ENCODE measurements around the gene CASP8. TPM values are rescaled to one million over a fixed set of nuclear protein-coding genes. Genes with fewer than 3 reads are reported as not detected.

Gene CASP8
- total and polyA plus RNA-seq, 9 of the 15 experiments (the other 6 are each of a cell fraction or from before 2014, with no cell fraction given), result 10.2 to 31.4 (median 19.4) TPM

- CTCF ChIA-PET (ENCODE audit: low intra/inter-chr PET ratio), result interaction anchor here (1.4 kb wide), 1 partner anchor 46 kb away, joined by 4 read pairs; the partner anchor contains the start of gene CASP10
- peak in 3 of 4 experiments; percentile 13 to 44 (median 17) for DNase-seq (ENCODE audit: extremely low read depth in 1 of 4, low spot score in 3 of 4)
- Histone ChIP-seq H3K4me3 (no peak overlapping the region), H3K27ac (ENCODE audit: extremely low read depth, low read depth, low read length) (no peak overlapping the region), H3K79me2 (ENCODE audit: control insufficient read depth, insufficient read depth, low read length) (peaks cover 6% of the 10 kb centered on the region), H3K9ac (ENCODE audit: insufficient read depth in 1 of 2, low read depth in 2 of 2, low read length in 2 of 2) (peak overlapping the region in 1 of 2 experiments; percentile 76; a peak in 1 of 4 replicates), H3K27me3 (ENCODE audit: control insufficient read depth in 2 of 2, insufficient read depth in 2 of 2, low read length in 2 of 2) (no peaks in the 10 kb centered on the region), H2AFZ (ENCODE audit: low read depth, low read length) (peak overlapping the region; percentile 64), H3K4me1 (replicated peaks in 1 of 2; ENCODE audit: control insufficient read depth in 2 of 2, insufficient read depth in 2 of 2, low read length in 2 of 2) (peaks cover 4 to 10% of the 10 kb centered on the region in 2 experiments; a peak in 3 of 5 replicates), H3K36me3 (ENCODE audit: control insufficient read depth, insufficient read depth, low read length) (no peaks in the 10 kb centered on the region), H3K9me3 (replicated peaks; ENCODE audit: control insufficient read depth, insufficient read depth, low read depth, low read length) (no peaks in the 10 kb centered on the region), H3K4me2 (ENCODE audit: insufficient read depth, low read length) (peak overlapping the region; percentile 9; the same call in 1 of the 2 replicates), H3K9me1 (ENCODE audit: control insufficient read depth, insufficient read depth, low read length) (no peaks in the 10 kb centered on the region), H4K20me1 (replicated peaks; ENCODE audit: control insufficient read depth, insufficient read depth, low read length) (no peaks in the 10 kb centered on the region)
- intact Hi-C loops (cut with micrococcal nuclease), result no loop called here
- BruUV-seq (replicated peaks), result no TSS peak
- in situ Hi-C loops (cut with MboI), result loop anchor here (5.0 kb wide), 1 partner anchor 42 kb away; no protein-coding TSS in a partner anchor
- 12% methylated on average over 12 of the region's 12 CpGs for WGBS (ENCODE audit: insufficient coverage, low coverage, missing lambda C conversion rate)
- peak; percentile 64 for FAIRE-seq
- POLR2A ChIA-PET, result no interaction called here
- no peak for ATAC-seq
- TF ChIP-seq ZNF277 (CRISPR knock-in tag; IDR thresholded peaks at IDR 0.05; ENCODE audit: borderline replicate concordance), result no peak
- TF ChIP-seq LCOR (CRISPR knock-in tag; IDR thresholded peaks at IDR 0.05), result no peak
- TF ChIP-seq GTF3C2 (IDR thresholded peaks at IDR 0.05; ENCODE audit: borderline replicate concordance, extremely low read depth, insufficient read length), result no peak
- TF ChIP-seq SREBF2 (CRISPR knock-in tag; IDR thresholded peaks at IDR 0.05), result no peak
- TF ChIP-seq NFE2 (IDR thresholded peaks at IDR 0.05; ENCODE audit: low read depth), result no peak
- TF ChIP-seq FOSL1 (tag; conservative IDR thresholded peaks at IDR 0.05), result no peak
- no peak for TF ChIP-seq SAP30 (IDR thresholded peaks at IDR 0.05; ENCODE audit: borderline replicate concordance, insufficient read depth, low read depth, low read length, poor library complexity, severe bottlenecking)
- TF ChIP-seq MYC (IDR thresholded peaks at IDR 0.05; ENCODE audit: low read depth, low read length), result no peak
- no peak for TF ChIP-seq MYC (CRISPR knock-in tag; IDR thresholded peaks at IDR 0.05; ENCODE audit: borderline replicate concordance, low read depth)
- no peak for TF ChIP-seq DNMT1 (IDR thresholded peaks at IDR 0.05)
- TF ChIP-seq NUFIP1 (IDR thresholded peaks at IDR 0.05; ENCODE audit: partially characterized antibody), result no peak
- TF ChIP-seq L3MBTL2 (IDR thresholded peaks at IDR 0.05), result peak; percentile 22; the same call in 1 of the 2 replicates
- no peak for TF ChIP-seq PTTG1 (tag; IDR thresholded peaks at IDR 0.05; ENCODE audit: low read depth)
- TF ChIP-seq NRF1 (conservative IDR thresholded peaks at IDR 0.05 in 1 of 2, IDR thresholded peaks at IDR 0.05 in 1 of 2), result peak; percentile 64 to 69
These were observed 31.4 kb upstream of the CASP8 start for GRCh38 chr2:201228912-201229290.
